ENCODE results near the gene CDKN2A.

Gene CDKN2A

GRCh38 chr9:22037954-22038690 is 43.9 kb upstream of the CDKN2A start:
- Mint-ChIP-seq H3K36me3 (ENCODE audit: low read depth) (no peaks in the 10 kb centered on the region), H3K9me3 (no peaks in the 10 kb centered on the region), H3K4me3 (no peak overlapping the region), H3K27ac (no peak overlapping the region), H3K27me3 (ENCODE audit: low read depth, poor library complexity) (peaks cover 9% of the 10 kb centered on the region), H3K4me1 (no peaks in the 10 kb centered on the region)
- peak; percentile 29 for TF ChIP-seq CTCF (IDR thresholded peaks at IDR 0.05)
- no peak for DNase-seq

DNA sequence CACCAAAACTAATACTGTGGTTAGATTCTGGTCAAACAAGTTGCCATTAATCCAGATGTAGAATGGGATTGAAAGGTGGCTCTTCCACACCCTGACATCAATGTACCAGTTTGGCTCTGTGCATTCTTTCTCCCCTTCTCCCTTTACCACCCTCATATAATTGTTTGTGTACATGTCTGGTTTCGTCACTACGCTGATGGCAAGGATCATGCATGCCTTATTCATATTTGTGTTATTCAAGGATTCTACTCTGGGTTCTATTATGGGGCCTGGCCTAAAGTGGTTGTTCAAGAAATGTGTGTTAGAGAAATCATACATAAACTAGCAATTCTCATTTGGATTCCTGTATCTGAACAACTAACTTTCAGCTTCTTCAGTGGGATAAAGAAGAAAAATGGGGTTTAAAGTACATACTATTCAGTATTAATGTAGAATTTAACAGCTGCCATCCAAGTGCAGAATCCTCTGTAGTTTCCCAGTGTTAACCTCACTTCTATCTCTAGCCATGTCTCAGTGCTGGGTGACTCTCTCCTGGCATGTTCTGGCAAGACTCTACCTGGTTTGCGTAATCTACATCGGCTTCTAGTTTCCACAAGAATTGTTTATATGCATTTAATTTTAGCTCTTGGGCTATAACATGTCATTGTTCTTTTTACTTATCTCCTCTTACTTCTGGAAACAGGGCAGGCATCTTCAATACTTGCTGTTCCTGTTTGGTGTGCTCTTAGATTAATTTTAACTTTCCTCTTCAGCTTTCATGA is 42.9 kb upstream of the CDKN2A start:
- Mint-ChIP-seq H3K4me1 (no peaks in the 10 kb centered on the region), H3K36me3 (ENCODE audit: low read depth) (no peaks in the 10 kb centered on the region), H3K27me3 (ENCODE audit: low read depth, poor library complexity) (peaks cover 13% of the 10 kb centered on the region), H3K9me3 (no peaks in the 10 kb centered on the region), H3K4me3 (no peak overlapping the region), H3K27ac (no peak overlapping the region)
- no peak for TF ChIP-seq CTCF (IDR thresholded peaks at IDR 0.05)
- DNase-seq = no peak

DNA sequence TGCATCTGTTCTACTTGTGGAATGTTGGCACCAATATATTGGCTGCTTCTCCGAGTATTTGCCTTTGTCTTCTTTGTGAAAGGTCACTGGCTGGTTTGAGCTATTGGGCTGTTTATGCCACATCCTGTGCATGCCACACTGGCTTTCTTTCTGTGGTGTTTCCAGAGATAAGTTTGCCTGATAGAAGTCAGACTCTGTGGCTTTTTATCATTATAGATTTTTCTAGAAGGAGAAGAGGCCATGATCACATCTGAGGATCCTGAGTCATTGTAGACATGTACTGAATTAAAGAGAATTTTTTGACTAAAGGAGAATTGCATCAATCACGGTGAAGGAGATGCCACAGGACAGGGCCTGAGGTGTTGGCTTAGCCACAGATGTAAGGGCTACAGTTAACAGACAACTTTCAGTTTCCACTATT is 41.4 kb upstream of the CDKN2A start:
- no peak overlapping the region for H3K4me3 Mint-ChIP-seq
- H3K27me3 Mint-ChIP-seq (ENCODE audit: low read depth, poor library complexity) = peaks cover 18% of the 10 kb centered on the region
- no peaks in the 10 kb centered on the region for H3K36me3 Mint-ChIP-seq (ENCODE audit: low read depth)
- no peak overlapping the region for H3K27ac Mint-ChIP-seq
- no peaks in the 10 kb centered on the region for H3K9me3 Mint-ChIP-seq
- DNase-seq = no peak
- no peaks in the 10 kb centered on the region for H3K4me1 Mint-ChIP-seq
- no peak for TF ChIP-seq CTCF (IDR thresholded peaks at IDR 0.05)

- H3K4me3 Mint-ChIP-seq = no peak overlapping the region
Measured at GRCh38 chr9:22033012-22033630, 38.9 kb upstream of the CDKN2A start.

DNA sequence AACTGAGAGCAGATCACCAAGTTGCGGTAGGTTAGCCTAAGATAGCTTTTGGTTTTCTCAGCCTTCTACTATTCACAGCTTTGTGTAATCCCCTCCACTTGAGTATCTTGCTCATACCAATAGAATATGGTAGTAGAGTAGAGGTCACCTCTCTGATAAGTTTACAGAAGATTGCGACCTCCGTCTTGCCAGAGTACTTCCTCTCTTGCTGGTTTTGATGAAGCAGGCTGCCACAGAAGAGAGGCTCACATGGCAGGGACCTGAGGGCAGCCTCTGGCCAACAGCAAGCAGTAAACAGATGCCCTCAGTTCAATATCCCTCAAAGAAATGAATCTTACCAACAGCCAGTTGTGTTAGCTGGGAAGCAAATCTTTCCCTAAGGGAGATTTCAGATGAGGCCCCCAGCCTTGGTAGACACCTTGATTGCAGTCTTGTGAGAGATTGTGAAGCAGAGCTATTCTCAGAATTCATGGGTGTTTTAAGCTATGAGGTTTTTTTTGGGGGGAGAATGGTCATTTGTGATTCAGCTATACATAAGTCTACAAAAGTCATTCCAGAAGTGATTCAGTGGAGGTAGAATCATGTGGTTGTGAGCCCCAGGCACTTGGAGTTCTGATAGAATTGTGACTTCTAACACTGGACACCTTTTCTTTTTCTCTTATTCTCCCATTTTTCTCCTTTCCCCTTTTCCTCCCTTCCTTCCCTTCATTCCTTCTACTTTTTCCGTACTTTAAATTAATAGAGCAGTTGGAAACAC is 37.6 kb upstream of the CDKN2A start:
- H3K9me3 Mint-ChIP-seq = no peaks in the 10 kb centered on the region
- no peaks in the 10 kb centered on the region for H3K4me1 Mint-ChIP-seq
- no peaks in the 10 kb centered on the region for H3K36me3 Mint-ChIP-seq (ENCODE audit: low read depth)
- H3K27ac Mint-ChIP-seq = no peak overlapping the region
- TF ChIP-seq CTCF (IDR thresholded peaks at IDR 0.05) = no peak
- no peak overlapping the region for H3K4me3 Mint-ChIP-seq
- DNase-seq = no peak
- H3K27me3 Mint-ChIP-seq (ENCODE audit: low read depth, poor library complexity) = peaks cover 14% of the 10 kb centered on the region

More at GRCh38 chr9:22033012-22033630, 38.9 kb upstream of the CDKN2A start:
- no peak overlapping the region for H3K27ac Mint-ChIP-seq
- no peak for DNase-seq
- H3K36me3 Mint-ChIP-seq (ENCODE audit: low read depth) = no peaks in the 10 kb centered on the region
- H3K9me3 Mint-ChIP-seq = no peaks in the 10 kb centered on the region
- peaks cover 18% of the 10 kb centered on the region for H3K27me3 Mint-ChIP-seq (ENCODE audit: low read depth, poor library complexity)
- no peak for TF ChIP-seq CTCF (IDR thresholded peaks at IDR 0.05)
- no peaks in the 10 kb centered on the region for H3K4me1 Mint-ChIP-seq
